ENCODE results near the gene MUTYH.

- TF ChIP-seq POLR2A (IDR thresholded peaks at IDR 0.05) (no peak), CTCF (IDR thresholded peaks at IDR 0.05) (no peak)
These were observed 33.9 kb downstream of the MUTYH start for GRCh38 chr1:45306319-45306718.

Measured in uterus (tissue), 2 donors.